Liver (tissue), 3 donors: Measurements from ENCODE around the gene PDLIM4.

Experiments used
- CTCF ChIP-seq: fragments of 150-350 bp; IDR thresholded peaks from 2 replicates; pipeline ENCODE4 v1.5.1; 2017; ENCODE audit warnings: improper control_type of control experiment, low read depth, low read length; ENCODE audit not compliant: missing input control
- EGR1 ChIP-seq, 2 donors: IDR thresholded peaks; 2 replicates each; pipeline ENCODE4 v1.6.1; 2016 to 2018; ENCODE audit warnings: antibody characterized with exemption in 2 of 2, low read depth in 2 of 2
- FOXA1 ChIP-seq: IDR thresholded peaks from 2 replicates; pipeline ENCODE4 v1.6.1; 2016; ENCODE audit warnings: antibody characterized with exemption
- GABPA ChIP-seq, 2 donors: IDR thresholded peaks in 1 of 2; conservative IDR thresholded peaks in 1 of 2; 2 replicates each; pipeline ENCODE4 v1.6.1; 2016; ENCODE audit warnings: antibody characterized with exemption in 2 of 2, mild to moderate bottlenecking in 1 of 2, moderate library complexity in 1 of 2
- JUND ChIP-seq, 2 donors: IDR thresholded peaks; 2 replicates each; pipeline ENCODE4 v1.6.1; 2016; ENCODE audit warnings: antibody characterized with exemption in 2 of 2
- RAD21 ChIP-seq, 2 donors: IDR thresholded peaks; 2 replicates each; pipeline ENCODE4 v1.6.1; 2016; ENCODE audit warnings: antibody characterized with exemption in 2 of 2, mild to moderate bottlenecking in 2 of 2
- RXRA ChIP-seq, 2 donors: IDR thresholded peaks; 2 replicates each; pipeline ENCODE4 v1.6.1; 2017 to 2018; ENCODE audit warnings: antibody characterized with exemption in 2 of 2, mild to moderate bottlenecking in 1 of 2
- TAF1 ChIP-seq: conservative IDR thresholded peaks from 2 replicates; pipeline ENCODE4 v1.6.1; 2016; ENCODE audit warnings: antibody characterized with exemption, mild to moderate bottlenecking
- YY1 ChIP-seq: IDR thresholded peaks from 2 replicates; pipeline ENCODE4 v1.6.1; 2016; ENCODE audit warnings: antibody characterized with exemption, mild to moderate bottlenecking
- TF ChIP-seq, protein P1 (sequence below): IDR thresholded peaks from 2 replicates; pipeline ENCODE4 v1.6.1; 2016; ENCODE audit warnings: antibody characterized with exemption, mild to moderate bottlenecking
- TF ChIP-seq, protein P2 (sequence below): IDR thresholded peaks from 2 replicates; pipeline ENCODE4 v1.6.1; 2016; ENCODE audit warnings: antibody characterized with exemption
- TF ChIP-seq, protein P3 (sequence below): IDR thresholded peaks from 2 replicates; pipeline ENCODE4 v1.6.1; 2016; ENCODE audit warnings: antibody characterized with exemption
- donor health status: healthy.
- donor health status: healthy.

GRCh38 chr5:132289097-132289496 lies 31.6 kb downstream of the PDLIM4 start:
- TF ChIP-seq CTCF (no peak), JUND (IDR thresholded peaks at IDR 0.05) (no peak), RXRA (IDR thresholded peaks at IDR 0.05) (no peak), FOXA1 (no peak), RAD21 (IDR thresholded peaks at IDR 0.05) (no peak), GABPA (IDR thresholded peaks at IDR 0.05 in 1 of 2, conservative IDR thresholded peaks at IDR 0.05 in 1 of 2) (no peak), YY1 (no peak), TAF1 (no peak), EGR1 (IDR thresholded peaks at IDR 0.05; ENCODE audit: low read depth in 2 of 2) (no peak)
- TF ChIP-seq, protein P1, sequence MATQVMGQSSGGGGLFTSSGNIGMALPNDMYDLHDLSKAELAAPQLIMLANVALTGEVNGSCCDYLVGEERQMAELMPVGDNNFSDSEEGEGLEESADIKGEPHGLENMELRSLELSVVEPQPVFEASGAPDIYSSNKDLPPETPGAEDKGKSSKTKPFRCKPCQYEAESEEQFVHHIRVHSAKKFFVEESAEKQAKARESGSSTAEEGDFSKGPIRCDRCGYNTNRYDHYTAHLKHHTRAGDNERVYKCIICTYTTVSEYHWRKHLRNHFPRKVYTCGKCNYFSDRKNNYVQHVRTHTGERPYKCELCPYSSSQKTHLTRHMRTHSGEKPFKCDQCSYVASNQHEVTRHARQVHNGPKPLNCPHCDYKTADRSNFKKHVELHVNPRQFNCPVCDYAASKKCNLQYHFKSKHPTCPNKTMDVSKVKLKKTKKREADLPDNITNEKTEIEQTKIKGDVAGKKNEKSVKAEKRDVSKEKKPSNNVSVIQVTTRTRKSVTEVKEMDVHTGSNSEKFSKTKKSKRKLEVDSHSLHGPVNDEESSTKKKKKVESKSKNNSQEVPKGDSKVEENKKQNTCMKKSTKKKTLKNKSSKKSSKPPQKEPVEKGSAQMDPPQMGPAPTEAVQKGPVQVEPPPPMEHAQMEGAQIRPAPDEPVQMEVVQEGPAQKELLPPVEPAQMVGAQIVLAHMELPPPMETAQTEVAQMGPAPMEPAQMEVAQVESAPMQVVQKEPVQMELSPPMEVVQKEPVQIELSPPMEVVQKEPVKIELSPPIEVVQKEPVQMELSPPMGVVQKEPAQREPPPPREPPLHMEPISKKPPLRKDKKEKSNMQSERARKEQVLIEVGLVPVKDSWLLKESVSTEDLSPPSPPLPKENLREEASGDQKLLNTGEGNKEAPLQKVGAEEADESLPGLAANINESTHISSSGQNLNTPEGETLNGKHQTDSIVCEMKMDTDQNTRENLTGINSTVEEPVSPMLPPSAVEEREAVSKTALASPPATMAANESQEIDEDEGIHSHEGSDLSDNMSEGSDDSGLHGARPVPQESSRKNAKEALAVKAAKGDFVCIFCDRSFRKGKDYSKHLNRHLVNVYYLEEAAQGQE: no peak
- TF ChIP-seq, protein P2, sequence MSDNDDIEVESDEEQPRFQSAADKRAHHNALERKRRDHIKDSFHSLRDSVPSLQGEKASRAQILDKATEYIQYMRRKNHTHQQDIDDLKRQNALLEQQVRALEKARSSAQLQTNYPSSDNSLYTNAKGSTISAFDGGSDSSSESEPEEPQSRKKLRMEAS: no peak
- TF ChIP-seq, protein P3, sequence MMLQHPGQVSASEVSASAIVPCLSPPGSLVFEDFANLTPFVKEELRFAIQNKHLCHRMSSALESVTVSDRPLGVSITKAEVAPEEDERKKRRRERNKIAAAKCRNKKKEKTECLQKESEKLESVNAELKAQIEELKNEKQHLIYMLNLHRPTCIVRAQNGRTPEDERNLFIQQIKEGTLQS: no peak
